GM21619 (cell line): ENCODE measurements around the gene BLOC1S1.

Experiments
- ATAC-seq: cut with Tn5 transposase; IDR thresholded peaks from one replicate; pipeline ENCODE4 v1.9.1; 2021; ENCODE audit not compliant: unreplicated experiment

The BLOC1S1 gene

GRCh38 chr12:55708695-55709233, 7.1 kb upstream of the BLOC1S1 start:
- no peak for ATAC-seq

DNA sequence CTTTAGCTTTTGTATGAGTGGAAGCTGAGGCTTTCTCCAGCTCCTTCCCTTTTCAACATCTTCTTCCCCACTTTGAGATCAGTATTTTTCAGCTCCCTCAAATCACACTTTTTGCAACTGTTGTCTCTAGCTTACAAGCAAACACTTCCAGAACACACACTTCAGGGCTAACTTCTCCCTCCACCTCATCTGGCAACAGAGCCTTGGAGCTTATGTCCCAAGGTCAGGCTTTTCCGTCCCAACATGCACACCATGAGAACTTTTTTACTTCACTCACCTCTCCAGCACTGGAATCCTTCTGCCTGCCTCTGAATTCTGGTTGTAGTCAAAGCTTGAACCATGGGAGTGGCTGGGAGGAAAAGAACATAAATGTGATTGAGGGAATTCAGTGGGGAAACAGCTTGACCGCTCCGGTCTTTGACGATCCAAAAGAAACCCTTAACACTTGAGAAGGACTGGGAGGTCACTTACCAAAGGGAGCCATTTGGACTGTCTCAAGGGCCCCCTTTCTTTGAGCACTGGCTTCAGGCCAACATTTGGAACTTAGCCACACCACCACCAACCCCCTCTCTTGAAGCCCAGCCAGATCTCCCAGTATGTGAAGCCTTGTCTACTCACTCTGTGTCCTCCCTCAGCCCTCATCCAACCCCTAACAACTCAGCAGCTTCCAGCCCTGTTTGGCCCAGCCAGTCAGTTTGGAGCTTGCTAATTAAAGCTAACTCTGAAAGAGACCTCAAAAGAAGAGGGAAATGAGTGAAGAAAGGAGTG, 3.9 kb upstream of the BLOC1S1 start:
- no peak for ATAC-seq

- ATAC-seq: no peak
Observed at GRCh38 chr12:55712700-55713415, 3.0 kb upstream of the BLOC1S1 start.

DNA sequence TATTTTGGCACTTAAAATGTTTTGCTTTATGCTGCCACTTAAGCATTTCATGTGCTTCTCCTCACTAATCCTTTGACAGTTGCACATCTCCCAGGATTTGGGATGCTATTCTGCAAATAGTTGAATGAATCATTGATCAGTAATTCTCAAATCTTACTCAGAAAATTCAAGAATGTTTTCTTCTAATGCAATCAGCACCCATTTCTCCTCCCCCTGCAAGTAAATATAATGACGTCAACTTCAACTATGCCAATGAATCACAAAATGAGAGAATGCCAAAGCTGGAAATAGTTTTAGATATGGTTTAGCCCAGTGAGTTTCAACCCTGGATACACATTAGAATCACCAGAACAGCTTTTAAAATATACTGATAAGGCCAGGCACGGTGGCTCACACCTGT, 2.1 kb upstream of the BLOC1S1 start:
- no peak for ATAC-seq

- ATAC-seq: no peak
Observed at GRCh38 chr12:55715169-55715764, 579 bp upstream of the BLOC1S1 start.

- ATAC-seq: peak; percentile 28
Observed at GRCh38 chr12:55716582-55716957, 724 bp downstream of the BLOC1S1 start.

- ATAC-seq: no peak
Observed at GRCh38 chr12:55717011-55718007, 1.5 kb downstream of the BLOC1S1 start.

GRCh38 chr12:55718015-55718414, 2.2 kb downstream of the BLOC1S1 start:
- no peak for ATAC-seq

DNA sequence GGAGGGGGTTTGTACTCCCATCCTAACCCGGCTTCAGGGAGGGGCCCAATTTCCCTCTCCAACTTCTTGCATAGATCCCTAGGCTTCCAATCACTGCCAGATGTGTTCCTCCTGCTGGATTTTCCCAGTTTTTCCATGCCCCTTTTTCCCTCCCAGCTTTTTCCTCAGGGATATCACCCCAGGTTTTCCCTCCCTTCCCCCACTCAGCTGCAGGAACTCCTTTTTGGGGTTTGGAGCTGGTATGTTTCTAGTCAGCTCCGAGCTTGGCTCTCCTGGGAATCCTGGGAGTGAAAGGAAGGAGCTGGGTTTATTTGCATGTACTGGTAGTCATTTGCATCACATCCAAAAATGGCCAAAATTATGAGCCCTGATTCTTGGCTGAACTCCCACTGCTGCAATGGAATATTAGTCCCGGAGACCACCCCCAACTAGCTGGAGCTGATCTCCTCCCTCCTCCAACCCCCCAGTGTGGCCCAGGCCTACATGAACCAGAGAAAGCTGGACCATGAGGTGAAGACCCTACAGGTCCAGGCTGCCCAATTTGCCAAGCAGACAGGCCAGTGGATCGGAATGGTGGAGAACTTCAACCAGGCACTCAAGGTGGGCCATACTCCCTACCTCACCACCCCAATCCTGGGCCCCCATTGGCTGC, 2.9 kb downstream of the BLOC1S1 start:
- ATAC-seq: no peak

GRCh38 chr12:55719371-55719770, 3.5 kb downstream of the BLOC1S1 start:
- no peak for ATAC-seq

DNA sequence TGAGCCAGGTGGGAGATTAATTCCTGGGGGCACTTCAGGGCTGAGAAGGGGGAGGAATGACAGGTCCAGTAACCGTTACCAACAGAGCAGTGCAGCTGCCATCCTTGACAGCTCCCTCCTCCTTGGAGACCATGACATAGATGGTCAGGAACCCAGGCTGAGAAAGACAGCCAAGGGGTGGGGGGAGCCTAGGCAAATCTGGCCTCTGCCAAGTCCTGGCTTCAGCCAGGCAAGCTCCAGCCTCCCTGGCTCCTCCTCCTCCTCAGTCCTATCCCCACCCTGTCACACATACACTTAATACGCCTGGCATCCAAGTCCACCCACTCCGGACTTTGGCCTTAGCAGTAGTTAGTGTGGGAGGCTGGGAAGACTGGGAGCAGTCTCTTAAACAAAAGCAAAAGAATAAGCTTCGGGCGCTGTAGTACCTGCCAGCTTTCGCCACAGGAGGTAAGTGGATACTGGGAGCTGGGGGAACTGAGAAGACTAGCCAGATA, 4.3 kb downstream of the BLOC1S1 start, which contains the start of gene RDH5:
Gene RDH5 (plus strand): TSS at position 323 of the 494 bp plus-strand sequence. CDS start 792 bp downstream, outside the sequence.
- no peak for ATAC-seq

DNA sequence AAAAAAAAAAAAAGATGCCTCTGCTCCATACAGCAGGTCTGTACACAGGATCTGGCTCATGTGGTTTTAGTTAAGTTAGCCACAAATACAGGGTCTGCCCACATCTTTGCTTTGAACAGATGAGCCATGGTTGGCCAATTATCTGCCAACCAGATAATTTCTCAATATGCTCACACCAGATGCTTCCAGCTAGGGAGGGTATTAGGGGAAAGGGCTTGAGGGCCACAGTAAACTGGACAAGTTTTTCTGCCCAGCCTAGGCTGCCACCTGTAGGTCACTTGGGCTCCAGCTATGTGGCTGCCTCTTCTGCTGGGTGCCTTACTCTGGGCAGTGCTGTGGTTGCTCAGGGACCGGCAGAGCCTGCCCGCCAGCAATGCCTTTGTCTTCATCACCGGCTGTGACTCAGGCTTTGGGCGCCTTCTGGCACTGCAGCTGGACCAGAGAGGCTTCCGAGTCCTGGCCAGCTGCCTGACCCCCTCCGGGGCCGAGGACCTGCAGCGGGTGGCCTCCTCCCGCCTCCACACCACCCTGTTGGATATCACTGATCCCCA, 5.1 kb downstream of the BLOC1S1 start:
- no peak for ATAC-seq

DNA sequence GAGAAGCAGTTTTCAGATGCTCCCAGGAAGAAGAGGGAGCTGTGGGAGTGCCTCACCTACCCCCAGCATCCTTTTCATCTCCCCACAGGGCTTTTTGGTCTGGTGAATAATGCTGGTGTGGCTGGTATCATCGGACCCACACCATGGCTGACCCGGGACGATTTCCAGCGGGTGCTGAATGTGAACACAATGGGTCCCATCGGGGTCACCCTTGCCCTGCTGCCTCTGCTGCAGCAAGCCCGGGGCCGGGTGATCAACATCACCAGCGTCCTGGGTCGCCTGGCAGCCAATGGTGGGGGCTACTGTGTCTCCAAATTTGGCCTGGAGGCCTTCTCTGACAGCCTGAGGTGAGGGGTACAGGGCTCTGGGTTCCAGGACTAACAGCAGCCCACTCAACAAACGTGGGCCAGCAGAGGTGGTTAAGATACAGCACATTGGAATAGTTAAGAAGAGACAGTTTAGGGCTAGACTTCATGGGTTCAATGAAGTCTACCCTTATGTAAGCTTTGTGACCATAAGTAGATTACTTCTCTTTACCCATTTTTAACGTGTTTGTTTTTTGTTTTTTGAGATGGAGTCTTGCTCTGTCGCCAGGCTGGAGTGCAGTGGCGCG, 5.9 kb downstream of the BLOC1S1 start:
- ATAC-seq: no peak

GRCh38 chr12:55722948-55723347, 7.1 kb downstream of the BLOC1S1 start:
- no peak for ATAC-seq

DNA sequence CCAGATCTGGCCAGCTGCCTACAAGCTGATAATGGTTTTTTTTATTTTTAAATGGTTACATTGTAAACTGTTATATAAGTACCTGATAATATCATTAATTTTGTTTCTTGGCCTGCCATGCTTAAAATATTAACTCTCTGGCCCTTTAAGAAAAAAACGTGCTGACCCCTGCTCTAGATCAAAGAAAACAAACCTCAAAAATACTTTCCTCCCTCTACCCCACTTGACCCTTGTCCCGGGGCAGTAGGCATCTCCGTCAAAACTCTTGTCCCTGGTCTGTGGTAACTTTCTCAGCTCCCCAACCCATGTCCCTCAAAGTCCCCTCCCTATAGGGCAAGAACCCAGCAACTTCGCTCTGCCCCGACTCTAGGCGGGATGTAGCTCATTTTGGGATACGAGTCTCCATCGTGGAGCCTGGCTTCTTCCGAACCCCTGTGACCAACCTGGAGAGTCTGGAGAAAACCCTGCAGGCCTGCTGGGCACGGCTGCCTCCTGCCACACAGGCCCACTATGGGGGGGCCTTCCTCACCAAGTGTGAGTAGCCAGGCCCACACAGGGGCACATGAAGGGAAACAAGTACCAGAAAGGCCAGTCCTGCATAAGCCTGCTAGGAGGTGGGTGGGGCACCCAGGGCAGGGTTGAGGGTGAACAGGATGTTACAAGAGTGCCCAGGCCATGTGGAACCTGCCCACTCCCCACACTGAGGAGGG, 7.8 kb downstream of the BLOC1S1 start:
- ATAC-seq: no peak

GRCh38 chr12:55724226-55724939, 8.5 kb downstream of the BLOC1S1 start:
- ATAC-seq: no peak

GRCh38 chr12:55724940-55725309, 9.1 kb downstream of the BLOC1S1 start:
- ATAC-seq: no peak

DNA sequence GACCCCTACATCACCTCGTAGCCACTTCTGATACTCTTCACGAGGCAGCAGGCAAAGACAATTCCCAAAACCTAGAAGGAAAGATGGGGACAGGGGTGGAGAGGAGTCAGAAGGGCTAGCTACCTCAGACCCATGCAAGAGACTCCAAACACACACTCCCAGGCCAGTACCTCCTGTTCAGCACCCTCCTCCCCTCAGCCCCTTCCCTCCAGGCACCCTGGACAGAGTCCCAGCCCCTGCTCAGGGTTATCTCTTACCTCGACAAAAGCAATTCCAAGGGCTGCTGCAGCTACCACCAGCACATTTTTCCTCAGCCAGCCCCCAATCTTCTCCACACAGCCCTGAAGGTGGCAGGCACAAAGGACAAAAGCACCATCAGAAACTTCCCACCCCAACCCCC, 9.7 kb downstream of the BLOC1S1 start:
- ATAC-seq: no peak
